Adrenal gland (tissue), 12 donors: ENCODE data around the gene SPPL2C. TPM values are rescaled to one million over a fixed set of nuclear protein-coding genes. Genes with fewer than 3 reads are reported as not detected.

Experiments used
- DNase-seq, 7 donors: peaks; one replicate each; pipeline ENCODE4 v3.0.0-alpha.2; 2019 to 2020
- H3K27ac ChIP-seq, 5 donors: fragments of 200-600 bp; sonication (generic) in 4 of 5; 1 replicate in 3 of 5; 2 replicates in 2 of 5; pipeline versions ENCODE4 v1.5.1 to v1.8.0; 2016 to 2020; ENCODE audit warnings: mild to moderate bottlenecking in 1 of 5
- H3K27me3 ChIP-seq: fragments of 200-600 bp; 2 replicates; pipeline ENCODE4 v1.8.0; 2021
- H3K36me3 ChIP-seq, 2 donors: fragments of 200-600 bp; replicated peaks in 1 of 2; 1 replicate in 1 of 2; 2 replicates in 1 of 2; pipeline versions ENCODE4 v1.5.1 to v1.8.0; 2018 to 2022
- H3K4me1 ChIP-seq, 2 donors: fragments of 200-600 bp; replicated peaks in 1 of 2; 1 replicate in 1 of 2; 2 replicates in 1 of 2; pipeline versions ENCODE4 v1.5.1 to v1.8.0; 2018 to 2021
- H3K4me3 ChIP-seq, 4 donors: fragments of 200-600 bp; sonication (generic) in 3 of 4; one replicate each; pipeline ENCODE4 v1.5.1; 2016 to 2018
- H3K9me3 ChIP-seq, 3 donors: fragments of 200-600 bp; sonication (generic) in 1 of 3; replicated peaks in 1 of 3; 1 replicate in 2 of 3; 2 replicates in 1 of 3; pipeline versions ENCODE4 v1.5.1 to v1.8.0; 2016 to 2021
- CTCF ChIP-seq, 6 experiments: fragments of 450-650 bp in 4 of 6; fragments of 200-600 bp in 2 of 6; sonication (generic) in 1 of 6; IDR thresholded peaks; 1 replicate in 5 of 6; 2 replicates in 1 of 6; pipeline versions ENCODE4 v1.5.1 to v1.8.0; 2016 to 2021; ENCODE audit warnings: antibody characterized with exemption in 6 of 6, mild to moderate bottlenecking in 2 of 6, moderate library complexity in 1 of 6
- POLR2A ChIP-seq, 2 donors: fragments of 450-650 bp; IDR thresholded peaks; one replicate each; pipeline ENCODE4 v1.6.1; 2017; ENCODE audit warnings: antibody characterized with exemption in 2 of 2, mild to moderate bottlenecking in 2 of 2, moderate library complexity in 1 of 2
- WGBS, 4 donors: extraction: QIAGEN DNeasy Blood & Tissue Kit in 2 of 4; methylation state at CpG; one replicate each; pipeline versions ENCODE4 v1.1.5 to v1.1.7; 2013 to 2017; 5-methylcytosine and 5-hydroxymethylcytosine counted together
- intact Hi-C, 2 donors: fragments of 100-400 bp; cut with DNase I; formaldehyde crosslinking; loops; one replicate each; pipeline versions ENCODE4 v1.14.1 to v1.15.0; 2022 to 2023
- polyA plus RNA-seq, 3 donors: library from polyadenylated mRNA; stranded (reverse); fragments of 200-250 nt in 2 of 3; fragments of 350-450 nt in 1 of 3; fragmentation: Illumina TruSeq in 1 of 3; extraction: RNeasy Lipid Tissue Mini Kit (QIAGEN cat#74804) in 1 of 3; gene quantifications; one replicate each; pipeline ENCODE4 v1.2.3, GENCODE V29; 2013 to 2014
- total RNA-seq, 9 donors: library from RNA; depleted of rRNA in 4 of 9; stranded (reverse); fragments of >200 nt in 4 of 9; fragments of 120-200 nt in 1 of 9; fragmentation: NEBNext Ultra II Directional in 1 of 9; extraction: Animal tissue kit (Norgen Biotek cat#: 25700) in 1 of 9; gene quantifications; one replicate each; pipeline versions ENCODE4 v1.1.0 to v1.2.4, GENCODE V29; 2013 to 2023
- donor health status: healthy with polysubstance abuse.
- donor health status: Bipolar disorder and iron deficiency.
- donor health status: DM: yes; HTN: yes; CAD: no.
- donor health status: DM: no; HTN: no; CAD: no.
- donor health status: DM: no; HTN: no; CAD: no.
- donor health status: DM: yes; HTN: yes; CAD: no.

Gene SPPL2C
- total and polyA plus RNA-seq, 12 donors, result not detected

- DNase-seq, result no peak
- no peaks in the 10 kb centered on the region for H3K4me1 ChIP-seq
- no peaks in the 10 kb centered on the region for H3K36me3 ChIP-seq
- H3K9me3 ChIP-seq, result no peaks in the 10 kb centered on the region
- TF ChIP-seq CTCF (IDR thresholded peaks at IDR 0.05), result no peak
- no peak for TF ChIP-seq POLR2A (IDR thresholded peaks at IDR 0.05)
- no peak overlapping the region for H3K4me3 ChIP-seq
- H3K27ac ChIP-seq, result no peak overlapping the region
- 18 to 32% (median 28%) methylated on average over 6 of the region's 6 CpGs for WGBS, 4 donors
- intact Hi-C loops, result no loop called here
- H3K27me3 ChIP-seq, result no peaks in the 10 kb centered on the region
These were observed 29.0 kb downstream of the SPPL2C start for GRCh38 chr17:45873728-45874127.

- intact Hi-C loops, result no loop called here
These were observed 29.5 kb downstream of the SPPL2C start for GRCh38 chr17:45874151-45874550.

GRCh38 chr17:45876539-45876938, 31.9 kb downstream of the SPPL2C start:
- H3K27ac ChIP-seq, result no peak overlapping the region
- intact Hi-C loops, result no loop called here
- 66 to 77% (median 72%) methylated on average over 3 of the region's 3 CpGs for WGBS, 4 donors
- H3K36me3 ChIP-seq, result no peaks in the 10 kb centered on the region
- DNase-seq, result no peak
- H3K9me3 ChIP-seq, result no peaks in the 10 kb centered on the region
- no peaks in the 10 kb centered on the region for H3K27me3 ChIP-seq
- TF ChIP-seq CTCF (IDR thresholded peaks at IDR 0.05), result no peak
- TF ChIP-seq POLR2A (IDR thresholded peaks at IDR 0.05), result no peak
- no peaks in the 10 kb centered on the region for H3K4me1 ChIP-seq
- H3K4me3 ChIP-seq, result no peak overlapping the region

More at GRCh38 chr17:45874151-45874550, 29.5 kb downstream of the SPPL2C start:
- no peak for DNase-seq
- Histone ChIP-seq H3K36me3 (no peaks in the 10 kb centered on the region), H3K27me3 (no peaks in the 10 kb centered on the region), H3K9me3 (no peaks in the 10 kb centered on the region), H3K4me1 (no peaks in the 10 kb centered on the region), H3K27ac (no peak overlapping the region), H3K4me3 (no peak overlapping the region)
- WGBS, 4 donors, result 49 to 61% (median 56%) methylated on average over 3 of the region's 3 CpGs
- TF ChIP-seq CTCF (IDR thresholded peaks at IDR 0.05) (no peak), POLR2A (IDR thresholded peaks at IDR 0.05) (no peak)

GRCh38 chr17:45877467-45877866, 32.8 kb downstream of the SPPL2C start:
- WGBS, 4 donors, result 63 to 73% (median 69%) methylated on average over 1 of the region's 1 CpG
- H3K27me3 ChIP-seq, result no peaks in the 10 kb centered on the region
- H3K27ac ChIP-seq, result no peak overlapping the region
- no peak for DNase-seq
- no peaks in the 10 kb centered on the region for H3K4me1 ChIP-seq
- no peak for TF ChIP-seq CTCF (IDR thresholded peaks at IDR 0.05)
- no peak for TF ChIP-seq POLR2A (IDR thresholded peaks at IDR 0.05)
- intact Hi-C loops, result no loop called here
- no peak overlapping the region for H3K4me3 ChIP-seq
- no peaks in the 10 kb centered on the region for H3K36me3 ChIP-seq
- no peaks in the 10 kb centered on the region for H3K9me3 ChIP-seq
